ENCODE results near the gene PFKP.

The PFKP gene

DNA sequence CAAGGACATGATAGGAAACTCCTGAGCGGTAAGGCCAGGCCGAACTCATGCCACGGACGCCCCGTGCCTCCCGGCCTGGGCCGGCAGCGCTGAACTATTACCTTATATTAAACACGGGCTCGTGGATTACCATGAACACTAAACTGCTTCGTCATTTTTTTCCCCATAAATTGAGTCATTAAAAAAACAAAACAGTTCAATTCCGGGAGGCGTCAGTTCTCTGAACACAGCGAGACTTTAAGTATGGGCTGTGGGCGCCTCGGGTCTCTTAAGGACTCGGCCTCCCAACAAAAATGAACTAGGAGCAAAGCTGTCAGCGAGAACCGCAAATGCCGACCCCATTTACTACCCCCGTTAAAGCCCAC, 104.7 kb downstream of the PFKP start:
- TF ChIP-seq, protein P1, sequence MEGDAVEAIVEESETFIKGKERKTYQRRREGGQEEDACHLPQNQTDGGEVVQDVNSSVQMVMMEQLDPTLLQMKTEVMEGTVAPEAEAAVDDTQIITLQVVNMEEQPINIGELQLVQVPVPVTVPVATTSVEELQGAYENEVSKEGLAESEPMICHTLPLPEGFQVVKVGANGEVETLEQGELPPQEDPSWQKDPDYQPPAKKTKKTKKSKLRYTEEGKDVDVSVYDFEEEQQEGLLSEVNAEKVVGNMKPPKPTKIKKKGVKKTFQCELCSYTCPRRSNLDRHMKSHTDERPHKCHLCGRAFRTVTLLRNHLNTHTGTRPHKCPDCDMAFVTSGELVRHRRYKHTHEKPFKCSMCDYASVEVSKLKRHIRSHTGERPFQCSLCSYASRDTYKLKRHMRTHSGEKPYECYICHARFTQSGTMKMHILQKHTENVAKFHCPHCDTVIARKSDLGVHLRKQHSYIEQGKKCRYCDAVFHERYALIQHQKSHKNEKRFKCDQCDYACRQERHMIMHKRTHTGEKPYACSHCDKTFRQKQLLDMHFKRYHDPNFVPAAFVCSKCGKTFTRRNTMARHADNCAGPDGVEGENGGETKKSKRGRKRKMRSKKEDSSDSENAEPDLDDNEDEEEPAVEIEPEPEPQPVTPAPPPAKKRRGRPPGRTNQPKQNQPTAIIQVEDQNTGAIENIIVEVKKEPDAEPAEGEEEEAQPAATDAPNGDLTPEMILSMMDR (IDR thresholded peaks at IDR 0.05; ENCODE audit: low read depth, low read length) = no peak
- no peak for TF ChIP-seq EZH2phosphoT487 (IDR thresholded peaks at IDR 0.05; ENCODE audit: low read depth)

DNA sequence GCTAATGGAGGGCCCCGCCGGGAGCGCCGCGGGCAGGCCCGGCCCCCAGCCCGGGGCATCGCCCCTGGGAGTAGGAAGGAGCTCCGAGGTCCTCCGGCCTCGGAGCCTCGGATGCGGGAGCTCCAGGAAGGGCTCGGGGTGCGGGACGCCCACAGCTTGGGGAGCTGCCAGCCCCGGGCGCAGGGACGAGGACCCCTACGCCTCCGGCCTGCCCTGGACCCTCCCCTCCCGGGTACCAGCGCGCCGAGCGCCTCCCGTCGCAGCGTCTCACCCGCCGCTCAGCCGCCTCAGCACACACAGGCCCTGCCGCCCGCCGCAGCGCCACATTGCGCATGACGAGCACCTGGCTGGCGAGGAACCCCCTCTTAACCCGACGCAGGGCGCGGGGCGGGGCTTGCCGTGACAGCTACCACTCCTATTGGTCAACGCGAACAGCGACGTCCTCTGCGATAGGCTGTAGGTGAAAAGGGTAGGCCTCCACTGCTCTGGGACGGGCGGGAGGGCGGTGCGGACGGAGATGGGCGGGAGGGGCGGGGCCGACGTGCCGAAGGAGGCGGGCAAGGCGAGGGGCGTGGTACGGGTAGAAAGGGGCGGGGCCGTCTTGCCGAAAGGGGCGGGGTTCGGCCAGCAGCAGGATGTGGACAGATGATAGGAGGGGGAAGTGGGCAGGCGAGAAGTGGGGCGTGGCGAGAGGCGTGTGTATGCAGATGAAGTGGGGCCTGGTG, 105.3 kb downstream of the PFKP start, which contains the start of gene PITRM1:
Gene PITRM1 (minus strand): TSS at position 337 of the 725 bp plus-strand sequence. CDS start 10 bp downstream, at position 327.
- H3K9ac ChIP-seq (ENCODE audit: low read length) = peak within 1 kb of the TSS; percentile 79
- peaks cover 23% of the 10 kb centered on the region for H3K27me3 ChIP-seq (ENCODE audit: low read depth, low read length)
- peak within 1 kb of the TSS; percentile 85 for H3K4me2 ChIP-seq (ENCODE audit: low read length)
- H3K27ac ChIP-seq (ENCODE audit: low read length) = peak within 1 kb of the TSS; percentile 27
- H3K36me3 ChIP-seq (replicated peaks; ENCODE audit: low read depth, low read length) = peaks cover 11% of the 10 kb centered on the region
- peak within 1 kb of the TSS; percentile 98 for H3K4me3 ChIP-seq (ENCODE audit: low read length)
- H4K20me1 ChIP-seq (ENCODE audit: insufficient read depth, low read length) = no peaks in the 10 kb centered on the region
- TF ChIP-seq EZH2phosphoT487 (IDR thresholded peaks at IDR 0.05; ENCODE audit: low read depth) = no peak
- TF ChIP-seq, protein P1 (IDR thresholded peaks at IDR 0.05; ENCODE audit: low read depth, low read length) = no peak
- H3K4me1 ChIP-seq (ENCODE audit: low read length) = peaks cover 3% of the 10 kb centered on the region
- H2AFZ ChIP-seq (ENCODE audit: low read depth, low read length) = peak within 1 kb of the TSS; percentile 85
- H3K9me3 ChIP-seq (ENCODE audit: insufficient read depth, low read length) = no peaks in the 10 kb centered on the region
- peaks cover 19% of the 10 kb centered on the region for H3K79me2 ChIP-seq (ENCODE audit: low read length)

More for the DNA sequence above, 104.7 kb downstream of the PFKP start:
- peaks cover 11% of the 10 kb centered on the region for H3K36me3 ChIP-seq (replicated peaks; ENCODE audit: low read depth, low read length)
- peak overlapping the region; percentile 85 for H3K4me2 ChIP-seq (ENCODE audit: low read length)
- peak overlapping the region; percentile 27 for H3K27ac ChIP-seq (ENCODE audit: low read length)
- peaks cover 19% of the 10 kb centered on the region for H3K79me2 ChIP-seq (ENCODE audit: low read length)
- H3K9ac ChIP-seq (ENCODE audit: low read length) = peak overlapping the region; percentile 79
- peak overlapping the region; percentile 85; the same call in 1 of the 2 replicates for H2AFZ ChIP-seq (ENCODE audit: low read depth, low read length)
- peaks cover 3% of the 10 kb centered on the region; the same call in 1 of the 2 replicates for H3K4me1 ChIP-seq (ENCODE audit: low read length)
- H4K20me1 ChIP-seq (ENCODE audit: insufficient read depth, low read length) = no peaks in the 10 kb centered on the region
- H3K4me3 ChIP-seq (ENCODE audit: low read length) = peak overlapping the region; percentile 98
- H3K27me3 ChIP-seq (ENCODE audit: low read depth, low read length) = peaks cover 19% of the 10 kb centered on the region
- H3K9me3 ChIP-seq (ENCODE audit: insufficient read depth, low read length) = no peaks in the 10 kb centered on the region

DNA sequence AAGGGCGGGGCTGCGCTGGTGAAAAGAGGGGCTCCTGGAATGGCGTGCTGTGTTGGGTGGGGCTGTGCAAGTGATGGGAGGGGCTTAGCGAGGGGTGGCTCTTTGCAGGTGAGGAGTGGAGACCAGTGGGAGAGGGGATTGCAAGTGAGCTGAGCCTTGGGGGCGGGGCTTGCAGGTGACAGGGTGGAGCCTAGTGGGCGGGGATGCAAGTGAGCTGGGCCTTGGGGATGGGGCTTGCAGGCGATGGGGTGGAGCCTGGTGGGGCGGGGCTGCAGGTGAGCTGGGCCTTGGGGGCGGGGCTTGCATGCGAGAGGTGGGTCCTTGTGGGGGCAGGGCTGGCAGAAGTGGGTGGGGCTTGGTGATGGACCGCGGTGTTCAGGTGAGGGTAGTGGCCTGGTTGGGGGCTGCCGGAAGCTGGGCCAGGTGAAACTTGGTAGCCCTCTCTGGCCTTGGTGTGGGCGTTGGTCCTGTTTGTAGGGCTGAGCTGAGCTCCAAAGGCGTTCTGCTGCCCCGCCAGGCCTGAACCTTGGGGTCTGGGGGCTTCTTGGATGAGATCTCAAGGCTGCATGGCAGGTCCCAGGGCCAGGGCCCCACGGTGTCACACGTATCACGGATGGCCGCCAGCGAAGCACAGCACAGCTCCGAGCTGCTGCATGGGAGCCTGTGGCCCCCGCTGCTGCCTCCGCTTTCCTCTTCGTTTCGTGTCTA, 106.0 kb downstream of the PFKP start:
- peaks cover 26% of the 10 kb centered on the region for H3K27me3 ChIP-seq (ENCODE audit: low read depth, low read length)
- peak overlapping the region; percentile 46 for H2AFZ ChIP-seq (ENCODE audit: low read depth, low read length)
- H4K20me1 ChIP-seq (ENCODE audit: insufficient read depth, low read length) = no peaks in the 10 kb centered on the region
- H3K4me3 ChIP-seq (ENCODE audit: low read length) = peak overlapping the region; percentile 80
- peak overlapping the region; percentile 60 for H3K4me2 ChIP-seq (ENCODE audit: low read length)
- H3K9ac ChIP-seq (ENCODE audit: low read length) = no peak overlapping the region
- TF ChIP-seq, protein P1 (IDR thresholded peaks at IDR 0.05; ENCODE audit: low read depth, low read length) = no peak
- TF ChIP-seq EZH2phosphoT487 (IDR thresholded peaks at IDR 0.05; ENCODE audit: low read depth) = no peak
- H3K36me3 ChIP-seq (replicated peaks; ENCODE audit: low read depth, low read length) = peaks cover 11% of the 10 kb centered on the region
- H3K79me2 ChIP-seq (ENCODE audit: low read length) = peaks cover 19% of the 10 kb centered on the region
- H3K9me3 ChIP-seq (ENCODE audit: insufficient read depth, low read length) = no peaks in the 10 kb centered on the region
- peaks cover 11% of the 10 kb centered on the region for H3K4me1 ChIP-seq (ENCODE audit: low read length)
- no peak overlapping the region for H3K27ac ChIP-seq (ENCODE audit: low read length)

DNA sequence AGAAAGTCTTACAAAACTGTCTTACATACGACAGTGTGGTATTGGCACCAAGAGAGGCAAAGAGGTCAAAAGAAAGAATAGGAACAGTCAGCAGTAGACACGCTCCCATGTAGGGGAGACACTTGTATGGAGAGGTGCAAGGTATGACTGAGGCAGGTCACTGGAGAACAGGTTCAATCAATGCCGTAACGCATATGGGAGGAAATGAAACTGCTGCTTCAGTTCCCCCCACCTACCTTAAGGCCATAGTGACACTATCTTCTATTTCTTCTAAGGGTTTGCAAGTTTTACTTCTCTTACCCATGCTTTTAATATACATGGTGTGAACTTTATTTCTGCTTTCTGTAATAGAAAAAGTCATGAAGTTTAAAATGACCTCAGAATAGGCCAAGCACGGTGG, 110.7 kb downstream of the PFKP start:
- TF ChIP-seq EZH2phosphoT487 (IDR thresholded peaks at IDR 0.05; ENCODE audit: low read depth) = no peak
- TF ChIP-seq, protein P1 (IDR thresholded peaks at IDR 0.05; ENCODE audit: low read depth, low read length) = no peak
- no peaks in the 10 kb centered on the region for H3K36me3 ChIP-seq (replicated peaks; ENCODE audit: low read depth, low read length)

More for the DNA sequence above, 110.7 kb downstream of the PFKP start:
- H3K79me2 ChIP-seq (ENCODE audit: low read length) = no peaks in the 10 kb centered on the region
- peaks cover 39% of the 10 kb centered on the region for H3K27me3 ChIP-seq (ENCODE audit: low read depth, low read length)
- H3K27ac ChIP-seq (ENCODE audit: low read length) = no peak overlapping the region; the same call in 1 of the 2 replicates
- no peaks in the 10 kb centered on the region for H4K20me1 ChIP-seq (ENCODE audit: insufficient read depth, low read length)
- no peak overlapping the region for H3K9ac ChIP-seq (ENCODE audit: low read length)
- H3K4me2 ChIP-seq (ENCODE audit: low read length) = peak overlapping the region; percentile 49
- H3K4me3 ChIP-seq (ENCODE audit: low read length) = 0 out of 2 replicates have a peak overlapping the region, but pooled peaks have one; percentile 2
- peak overlapping the region; percentile 83; the same call in 1 of the 2 replicates for H2AFZ ChIP-seq (ENCODE audit: low read depth, low read length)
- H3K4me1 ChIP-seq (ENCODE audit: low read length) = peaks cover 11% of the 10 kb centered on the region
- no peaks in the 10 kb centered on the region for H3K9me3 ChIP-seq (ENCODE audit: insufficient read depth, low read length)

Measured in OCI-LY3 (cell line).